ENCODE data around the gene SLC37A4. TPM values are rescaled to one million over a fixed set of nuclear protein-coding genes. Genes with fewer than 3 reads are reported as not detected.
"Not testable (repeated sequence)": the region's sequence is repeated elsewhere in the genome, so short reads cannot be mapped to it uniquely, and the experiment has no call there.

Gene SLC37A4
- total RNA-seq, 5 donors from 2014 or later (not counting 1 experiment from before 2014, with no cell fraction given), result 8.9 to 18.0 (median 15.4) TPM

GRCh38 chr11:119038884-119039283 is 8.2 kb upstream of the SLC37A4 start:
- POLR2A ChIA-PET, result no interaction called here
- Histone ChIP-seq H3K27me3 (replicated peaks in 1 of 2; ENCODE audit: control insufficient read depth in 2 of 2, extremely low read depth in 1 of 2, insufficient read depth in 2 of 2, low read length in 1 of 2) (no peaks in the 10 kb centered on the region), H3K4me3 (ENCODE audit: control insufficient read depth in 1 of 2, extremely low read depth in 1 of 2, low read length in 1 of 2) (no peak overlapping the region), H3K4me1 (ENCODE audit: control insufficient read depth in 1 of 2, extremely low read depth in 1 of 2, insufficient read depth in 2 of 2, low read length in 2 of 2) (no peaks in the 10 kb centered on the region), H3K36me3 (ENCODE audit: control insufficient read depth in 2 of 2, extremely low read depth in 1 of 2, insufficient read depth in 1 of 2, low read length in 1 of 2) (no peaks in the 10 kb centered on the region), H3K27ac (ENCODE audit: low read length) (no peak overlapping the region), H3K9me3 (no peaks in the 10 kb centered on the region)
- no peaks in the 10 kb centered on the region for H3K36me3 Mint-ChIP-seq
- no peak for DNase-seq
- CTCF ChIA-PET, result no interaction called here
- no peak overlapping the region for H3K4me3 Mint-ChIP-seq
- WGBS (ENCODE audit: insufficient coverage), result 97% methylated on average over 3 of the region's 5 CpGs
- no peak overlapping the region for H3K27ac Mint-ChIP-seq
- no peaks in the 10 kb centered on the region for H3K27me3 Mint-ChIP-seq
- no peaks in the 10 kb centered on the region for H3K4me1 Mint-ChIP-seq
- H3K9me3 Mint-ChIP-seq, result no peaks in the 10 kb centered on the region
- no peak for ATAC-seq (replicated peaks in 1 of 4)

DNA sequence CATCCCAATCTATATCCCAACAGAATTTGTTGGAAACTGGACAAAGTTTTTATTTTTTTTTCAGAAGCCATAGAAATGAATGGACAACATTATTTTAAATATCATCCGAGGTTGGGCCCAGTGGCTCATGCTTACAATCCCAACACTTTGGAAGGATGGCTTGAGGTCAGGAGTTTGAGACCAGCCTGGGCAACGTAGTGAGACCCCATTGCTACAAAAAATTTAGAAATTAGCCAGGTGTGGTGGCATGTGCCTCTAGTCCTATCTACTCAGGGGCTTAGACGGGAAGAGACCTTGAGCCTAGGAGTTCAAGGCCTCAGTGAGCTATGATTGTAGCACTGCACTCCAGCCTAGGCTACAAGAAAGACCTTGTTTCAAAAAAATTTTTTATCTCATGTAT is 4.1 kb upstream of the SLC37A4 start:
- H3K27ac ChIP-seq (ENCODE audit: low read length), result no peak overlapping the region
- H3K4me1 Mint-ChIP-seq, result peaks cover 2 to 6% (median 3%) of the 10 kb centered on the region in 3 donors
- ATAC-seq (replicated peaks in 1 of 4), result no peak
- no peaks in the 10 kb centered on the region for H3K36me3 Mint-ChIP-seq
- no peak overlapping the region for H3K4me3 Mint-ChIP-seq
- H3K27me3 ChIP-seq (replicated peaks in 1 of 2; ENCODE audit: control insufficient read depth in 2 of 2, extremely low read depth in 1 of 2, insufficient read depth in 2 of 2, low read length in 1 of 2), result no peaks in the 10 kb centered on the region
- H3K36me3 ChIP-seq (ENCODE audit: control insufficient read depth in 2 of 2, extremely low read depth in 1 of 2, insufficient read depth in 1 of 2, low read length in 1 of 2), result no peaks in the 10 kb centered on the region
- H3K27ac Mint-ChIP-seq, result no peak overlapping the region
- no peaks in the 10 kb centered on the region for H3K27me3 Mint-ChIP-seq
- ChIA-PET POLR2A (no interaction called here), CTCF (no interaction called here)
- 100% methylated on average over 1 of the region's 3 CpGs for WGBS (ENCODE audit: insufficient coverage)
- H3K4me3 ChIP-seq (ENCODE audit: control insufficient read depth in 1 of 2, extremely low read depth in 1 of 2, low read length in 1 of 2), result no peak overlapping the region
- H3K9me3 ChIP-seq, result no peaks in the 10 kb centered on the region
- H3K4me1 ChIP-seq (ENCODE audit: control insufficient read depth in 1 of 2, extremely low read depth in 1 of 2, insufficient read depth in 2 of 2, low read length in 2 of 2), result peaks cover 0 to 8% of the 10 kb centered on the region in 2 experiments
- H3K9me3 Mint-ChIP-seq, result no peaks in the 10 kb centered on the region
- no peak for DNase-seq

- H3K36me3 ChIP-seq (ENCODE audit: control insufficient read depth in 2 of 2, extremely low read depth in 1 of 2, insufficient read depth in 1 of 2, low read length in 1 of 2); H3K9me3 ChIP-seq; ATAC-seq (replicated peaks in 1 of 4); H3K4me3 ChIP-seq (ENCODE audit: control insufficient read depth in 1 of 2, extremely low read depth in 1 of 2, low read length in 1 of 2); H3K27me3 Mint-ChIP-seq; H3K4me3 Mint-ChIP-seq; H3K27ac Mint-ChIP-seq; DNase-seq; H3K27ac ChIP-seq (ENCODE audit: low read length); H3K27me3 ChIP-seq (replicated peaks in 1 of 2; ENCODE audit: control insufficient read depth in 2 of 2, extremely low read depth in 1 of 2, insufficient read depth in 2 of 2, low read length in 1 of 2); H3K36me3 Mint-ChIP-seq; H3K9me3 Mint-ChIP-seq: not testable (repeated sequence)
- WGBS (ENCODE audit: insufficient coverage), result no CpG with 5 or more reads among the region's 10 CpGs
- ChIA-PET CTCF (interaction anchor here in 1 of 2 donors (0.7 kb wide), 2 partner anchors 22 to 598 kb away, joined by 5 to 6 read pairs; no protein-coding TSS in a partner anchor), POLR2A (interaction anchor here in 1 of 2 donors (0.7 kb wide), 1 partner anchor 14 kb away, joined by 9 read pairs; no protein-coding TSS in a partner anchor)
- peaks cover 0 to 22% of the 10 kb centered on the region in 2 experiments for H3K4me1 ChIP-seq (ENCODE audit: control insufficient read depth in 1 of 2, extremely low read depth in 1 of 2, insufficient read depth in 2 of 2, low read length in 2 of 2)
- H3K4me1 Mint-ChIP-seq, result peaks cover 15 to 19% (median 16%) of the 10 kb centered on the region in 3 donors
These were observed 2.7 kb upstream of the SLC37A4 start for GRCh38 chr11:119033421-119033820.

GRCh38 chr11:119031912-119032280 is 1.2 kb upstream of the SLC37A4 start:
- WGBS (ENCODE audit: insufficient coverage), result no CpG with 5 or more reads among the region's 9 CpGs
- H3K4me3 ChIP-seq (ENCODE audit: control insufficient read depth in 1 of 2, extremely low read depth in 1 of 2, low read length in 1 of 2), result no peak overlapping the region
- no peaks in the 10 kb centered on the region for H3K27me3 Mint-ChIP-seq
- no peak overlapping the region for H3K27ac ChIP-seq (ENCODE audit: low read length)
- H3K27me3 ChIP-seq (replicated peaks in 1 of 2; ENCODE audit: control insufficient read depth in 2 of 2, extremely low read depth in 1 of 2, insufficient read depth in 2 of 2, low read length in 1 of 2), result no peaks in the 10 kb centered on the region
- no peak overlapping the region for H3K27ac Mint-ChIP-seq
- ChIA-PET POLR2A (interaction anchor here in 1 of 2 donors (0.5 kb wide), 1 partner anchor 296 kb away, joined by 3 read pairs; no protein-coding TSS in a partner anchor), CTCF (interaction anchor here (1.0 to 1.3 kb wide), 5 partner anchors 9 to 378 kb away, joined by 3 to 6 read pairs (median 4); partner anchors contain the start of genes DPAGT1 (in 1 of the 2) and VPS11 (in 1 of the 2))
- no peaks in the 10 kb centered on the region for H3K9me3 Mint-ChIP-seq
- no peaks in the 10 kb centered on the region for H3K36me3 Mint-ChIP-seq
- H3K4me3 Mint-ChIP-seq, result peak overlapping the region in 1 of 3 donors; percentile 78
- peaks cover 15 to 22% (median 16%) of the 10 kb centered on the region in 3 donors for H3K4me1 Mint-ChIP-seq
- no peak for ATAC-seq (replicated peaks in 1 of 4)
- H3K9me3 ChIP-seq, result no peaks in the 10 kb centered on the region
- no peak for DNase-seq
- H3K4me1 ChIP-seq (ENCODE audit: control insufficient read depth in 1 of 2, extremely low read depth in 1 of 2, insufficient read depth in 2 of 2, low read length in 2 of 2), result peaks cover 0 to 28% of the 10 kb centered on the region in 2 experiments
- H3K36me3 ChIP-seq (ENCODE audit: control insufficient read depth in 2 of 2, extremely low read depth in 1 of 2, insufficient read depth in 1 of 2, low read length in 1 of 2), result no peaks in the 10 kb centered on the region

DNA sequence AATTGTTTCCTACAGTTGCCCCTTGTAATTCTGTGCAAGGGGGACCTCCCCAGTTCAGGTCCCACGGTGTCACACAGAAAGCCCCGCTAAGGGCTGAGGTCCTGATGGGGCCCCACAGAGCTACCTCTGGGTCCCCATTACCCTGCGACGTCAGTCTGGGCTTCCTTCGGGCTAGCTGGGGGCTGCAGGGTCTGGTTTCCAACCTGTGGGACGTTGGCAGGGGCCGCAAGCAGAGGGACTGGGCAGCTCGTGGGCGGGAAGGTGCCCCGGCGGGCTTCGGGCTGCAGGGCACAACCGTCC is 698 bp downstream of the SLC37A4 start:
- peak overlapping the region; percentile 72 to 87 (median 78) for H3K4me3 Mint-ChIP-seq
- POLR2A ChIA-PET, result interaction anchor here in 1 of 2 donors (1.3 kb wide), 1 partner anchor 12 kb away, joined by 5 read pairs; the partner anchor contains the start of genes RPS25 and TRAPPC4

DNA sequence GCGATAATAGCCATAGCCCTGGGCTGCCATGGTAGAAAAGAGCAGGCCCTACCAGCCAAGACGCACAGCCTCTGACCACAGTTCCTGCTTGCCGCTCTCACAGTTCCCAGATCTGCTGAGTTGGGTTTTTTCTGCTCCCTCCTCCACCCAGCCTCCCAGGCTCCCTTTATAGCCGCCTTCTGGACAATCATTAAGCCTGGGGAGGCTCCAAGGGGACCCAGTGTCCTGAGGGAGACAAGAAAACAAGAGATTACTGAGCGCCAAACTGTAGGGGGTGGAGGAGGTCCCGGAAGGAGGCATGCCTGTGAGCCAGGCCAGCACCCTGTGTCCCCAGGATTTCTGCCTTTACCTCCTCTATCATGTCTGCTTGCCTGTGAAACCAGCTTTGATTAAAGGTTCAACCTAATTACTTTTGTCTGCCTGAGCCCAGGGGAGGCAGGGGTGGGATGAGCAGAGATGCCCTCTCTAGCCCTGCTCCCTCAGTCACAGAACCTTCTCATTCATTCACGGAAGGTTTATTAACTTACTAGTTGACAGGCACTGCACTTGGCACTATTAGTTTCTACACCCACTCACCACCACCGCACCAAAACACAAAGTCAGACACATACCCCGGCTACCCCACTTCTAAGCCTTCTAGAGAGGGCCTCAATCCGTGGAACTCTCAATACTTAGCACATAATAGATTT is 1.2 kb downstream of the SLC37A4 start:
- Histone ChIP-seq H3K27me3 (replicated peaks in 1 of 2; ENCODE audit: control insufficient read depth in 2 of 2, extremely low read depth in 1 of 2, insufficient read depth in 2 of 2, low read length in 1 of 2) (no peaks in the 10 kb centered on the region), H3K9me3 (no peaks in the 10 kb centered on the region), H3K27ac (ENCODE audit: low read length) (peak overlapping the region; percentile 72), H3K36me3 (ENCODE audit: control insufficient read depth in 2 of 2, extremely low read depth in 1 of 2, insufficient read depth in 1 of 2, low read length in 1 of 2) (peaks cover 5 to 20% of the 10 kb centered on the region in 2 donors), H3K4me1 (ENCODE audit: control insufficient read depth in 1 of 2, extremely low read depth in 1 of 2, insufficient read depth in 2 of 2, low read length in 2 of 2) (peaks cover 0 to 32% of the 10 kb centered on the region in 2 experiments), H3K4me3 (ENCODE audit: control insufficient read depth in 1 of 2, extremely low read depth in 1 of 2, low read length in 1 of 2) (peak overlapping the region; percentile 72 to 97)
- peak overlapping the region; percentile 57 to 84 for H3K27ac Mint-ChIP-seq
- ATAC-seq (replicated peaks in 1 of 4) (no peak), DNase-seq (peak in 2 of 35 experiments; percentile 18 to 22)
- peaks cover 15 to 28% (median 22%) of the 10 kb centered on the region in 3 donors for H3K4me1 Mint-ChIP-seq
- no peaks in the 10 kb centered on the region for H3K27me3 Mint-ChIP-seq
- no peaks in the 10 kb centered on the region for H3K9me3 Mint-ChIP-seq
- POLR2A ChIA-PET, result interaction anchor here in 1 of 2 donors (0.6 kb wide), 1 partner anchor 11 kb away, joined by 3 read pairs; no protein-coding TSS in a partner anchor
- CTCF ChIA-PET, result interaction anchor here in 1 of 2 donors (0.8 kb wide), 1 partner anchor 260 kb away, joined by 4 read pairs; no protein-coding TSS in a partner anchor
- 31% methylated on average over 7 of the region's 10 CpGs for WGBS (ENCODE audit: insufficient coverage)
- H3K36me3 Mint-ChIP-seq, result peaks cover 11% of the 10 kb centered on the region
- peak overlapping the region; percentile 72 to 87 (median 78) for H3K4me3 Mint-ChIP-seq

More for the DNA sequence above, 698 bp downstream of the SLC37A4 start:
- Histone ChIP-seq H3K27ac (ENCODE audit: low read length) (peak overlapping the region; percentile 72), H3K27me3 (replicated peaks in 1 of 2; ENCODE audit: control insufficient read depth in 2 of 2, extremely low read depth in 1 of 2, insufficient read depth in 2 of 2, low read length in 1 of 2) (no peaks in the 10 kb centered on the region), H3K4me1 (ENCODE audit: control insufficient read depth in 1 of 2, extremely low read depth in 1 of 2, insufficient read depth in 2 of 2, low read length in 2 of 2) (peaks cover 0 to 28% of the 10 kb centered on the region in 2 experiments), H3K36me3 (ENCODE audit: control insufficient read depth in 2 of 2, extremely low read depth in 1 of 2, insufficient read depth in 1 of 2, low read length in 1 of 2) (peaks cover 4 to 15% of the 10 kb centered on the region in 2 donors), H3K4me3 (ENCODE audit: control insufficient read depth in 1 of 2, extremely low read depth in 1 of 2, low read length in 1 of 2) (peak overlapping the region; percentile 72 to 97), H3K9me3 (no peaks in the 10 kb centered on the region)
- 3% methylated on average over 13 of the region's 13 CpGs for WGBS (ENCODE audit: insufficient coverage)
- Mint-ChIP-seq H3K4me1 (peaks cover 15 to 24% (median 18%) of the 10 kb centered on the region in 3 donors), H3K27me3 (no peaks in the 10 kb centered on the region), H3K9me3 (no peaks in the 10 kb centered on the region), H3K36me3 (peaks cover 6% of the 10 kb centered on the region), H3K27ac (peak overlapping the region; percentile 57 to 84)
- CTCF ChIA-PET, result interaction anchor here in 1 of 2 donors (0.8 to 1.0 kb wide), 2 partner anchors 54 to 260 kb away, joined by 3 to 4 read pairs; partner anchors contain the start of gene HMBS
- DNase-seq, result no peak
- peak in 1 of 4 experiments; percentile 1 for ATAC-seq (replicated peaks in 1 of 4)

All from T-cell (primary cell).